Liver (tissue), 3 donors: ENCODE data around the gene LUC7L3.

Source experiments
- ATF3 ChIP-seq: IDR thresholded peaks from 2 replicates; pipeline ENCODE4 v1.6.1; 2016; ENCODE audit warnings: antibody characterized with exemption
- CTCF ChIP-seq: fragments of 150-350 bp; IDR thresholded peaks from 2 replicates; pipeline ENCODE4 v1.5.1; 2017; ENCODE audit warnings: improper control_type of control experiment, low read depth, low read length; ENCODE audit not compliant: missing input control
- EGR1 ChIP-seq, 2 donors: IDR thresholded peaks; 2 replicates each; pipeline ENCODE4 v1.6.1; 2016 to 2018; ENCODE audit warnings: antibody characterized with exemption in 2 of 2, low read depth in 2 of 2
- GABPA ChIP-seq, 2 donors: IDR thresholded peaks in 1 of 2; conservative IDR thresholded peaks in 1 of 2; 2 replicates each; pipeline ENCODE4 v1.6.1; 2016; ENCODE audit warnings: antibody characterized with exemption in 2 of 2, mild to moderate bottlenecking in 1 of 2, moderate library complexity in 1 of 2
- HNF4A ChIP-seq, 2 donors: conservative IDR thresholded peaks; 2 replicates each; pipeline ENCODE4 v1.6.1; 2016; ENCODE audit warnings: antibody characterized with exemption in 2 of 2, mild to moderate bottlenecking in 2 of 2
- JUND ChIP-seq, 2 donors: IDR thresholded peaks; 2 replicates each; pipeline ENCODE4 v1.6.1; 2016; ENCODE audit warnings: antibody characterized with exemption in 2 of 2
- MAX ChIP-seq: IDR thresholded peaks from 2 replicates; pipeline ENCODE4 v1.6.1; 2016; ENCODE audit warnings: antibody characterized with exemption
- RAD21 ChIP-seq, 2 donors: IDR thresholded peaks; 2 replicates each; pipeline ENCODE4 v1.6.1; 2016; ENCODE audit warnings: antibody characterized with exemption in 2 of 2, mild to moderate bottlenecking in 2 of 2
- REST ChIP-seq: IDR thresholded peaks from 2 replicates; pipeline ENCODE4 v1.6.1; 2016; ENCODE audit warnings: antibody characterized with exemption, mild to moderate bottlenecking
- RXRA ChIP-seq, 2 donors: IDR thresholded peaks; 2 replicates each; pipeline ENCODE4 v1.6.1; 2017 to 2018; ENCODE audit warnings: antibody characterized with exemption in 2 of 2, mild to moderate bottlenecking in 1 of 2
- SP1 ChIP-seq: IDR thresholded peaks from 2 replicates; pipeline ENCODE4 v1.6.1; 2018; ENCODE audit warnings: antibody characterized with exemption, mild to moderate bottlenecking
- TAF1 ChIP-seq: conservative IDR thresholded peaks from 2 replicates; pipeline ENCODE4 v1.6.1; 2016; ENCODE audit warnings: antibody characterized with exemption, mild to moderate bottlenecking
- YY1 ChIP-seq: IDR thresholded peaks from 2 replicates; pipeline ENCODE4 v1.6.1; 2016; ENCODE audit warnings: antibody characterized with exemption, mild to moderate bottlenecking
- ZBTB33 ChIP-seq: IDR thresholded peaks from 2 replicates; pipeline ENCODE4 v1.6.1; 2016; ENCODE audit warnings: antibody characterized with exemption
- donor health status: healthy.
- donor health status: healthy.

- TF ChIP-seq MAX (no peak), REST (no peak), CTCF (no peak), RAD21 (IDR thresholded peaks at IDR 0.05) (no peak), TAF1 (no peak), SP1 (no peak), GABPA (IDR thresholded peaks at IDR 0.05 in 1 of 2, conservative IDR thresholded peaks at IDR 0.05 in 1 of 2) (no peak), YY1 (no peak), ATF3 (no peak), RXRA (IDR thresholded peaks at IDR 0.05) (no peak), JUND (IDR thresholded peaks at IDR 0.05) (no peak), EGR1 (IDR thresholded peaks at IDR 0.05; ENCODE audit: low read depth in 2 of 2) (no peak), ZBTB33 (no peak), HNF4A (conservative IDR thresholded peaks at IDR 0.05) (no peak)
Measured at GRCh38 chr17:50745631-50746030, 26.2 kb downstream of the LUC7L3 start.
